HepG2 (cell line): ENCODE measurements around the gene SSPN.

Experiments used
- ETV6 ChIP-seq: sonication (generic); formaldehyde crosslinking; conservative IDR thresholded peaks from 2 replicates; pipeline ENCODE4 v1.4.0; 2020; ENCODE audit warnings: missing genetic modification reagents
- IKZF1 ChIP-seq: fragments of 450-650 bp; IDR thresholded peaks from 2 replicates; pipeline ENCODE4 v1.7.1; 2016
- POLR2A ChIP-seq, 2 experiments: IDR thresholded peaks; 2 replicates each; pipeline ENCODE4 v1.6.1; 2011; ENCODE audit warnings: low read depth in 2 of 2, low read length in 2 of 2, mild to moderate bottlenecking in 1 of 2, moderate library complexity in 1 of 2; ENCODE audit not compliant: insufficient read depth in 1 of 2
- REL ChIP-seq: sonication (generic); formaldehyde crosslinking; conservative IDR thresholded peaks from 2 replicates; pipeline ENCODE4 v1.8.0; 2022; ENCODE audit warnings: mild to moderate bottlenecking, missing genetic modification reagents, moderate library complexity
- RFX1 ChIP-seq: fragments of 450-650 bp; IDR thresholded peaks from 2 replicates; pipeline ENCODE4 v1.6.1; 2017
- RNF2 ChIP-seq: fragments of 450-650 bp; conservative IDR thresholded peaks from 2 replicates; pipeline ENCODE4 v1.6.1; 2016; ENCODE audit warnings: low read depth
- SP1 ChIP-seq, 2 experiments: fragments of 450-650 bp in 1 of 2; sonication (generic) in 1 of 2; formaldehyde crosslinking in 1 of 2; IDR thresholded peaks; 2 replicates each; pipeline versions ENCODE4 v1.4.0 to v1.6.1; 2016 to 2020; ENCODE audit warnings: missing genetic modification reagents in 1 of 2
- ZNF138 ChIP-seq: sonication (generic); formaldehyde crosslinking; IDR thresholded peaks from 2 replicates; pipeline ENCODE4 v1.5.0; 2020; ENCODE audit warnings: mild to moderate bottlenecking, low read depth, missing genetic modification reagents
- TF ChIP-seq, protein P1 (sequence below): IDR thresholded peaks from 2 replicates; pipeline ENCODE4 v1.6.1; 2012; ENCODE audit warnings: inconsistent platforms
- TF ChIP-seq, protein P2 (sequence below), 2 experiments: sonication (generic) in 1 of 2; formaldehyde crosslinking in 1 of 2; IDR thresholded peaks; 2 replicates each; pipeline versions ENCODE4 v1.5.1 to v1.6.1; 2011 to 2020; ENCODE audit warnings: borderline replicate concordance in 1 of 2, low read depth in 1 of 2, low read length in 1 of 2, mild to moderate bottlenecking in 1 of 2, missing genetic modification reagents in 1 of 2, moderate library complexity in 1 of 2
- TF ChIP-seq, protein P3 (sequence below): IDR thresholded peaks from 2 replicates; pipeline ENCODE4 v1.6.1; 2016; ENCODE audit warnings: missing compliant biosample characterization, missing genetic modification reagents, borderline replicate concordance
- TF ChIP-seq, protein P4 (sequence below): sonication (generic); formaldehyde crosslinking; IDR thresholded peaks from 2 replicates; pipeline ENCODE4 v1.5.0; 2020; ENCODE audit warnings: mild to moderate bottlenecking, missing genetic modification reagents, moderate library complexity
- TF ChIP-seq, protein P5 (sequence below): sonication (generic); formaldehyde crosslinking; IDR thresholded peaks from 2 replicates; pipeline ENCODE4 v1.4.0; 2020; ENCODE audit warnings: low read depth, mild to moderate bottlenecking, missing genetic modification reagents

DNA sequence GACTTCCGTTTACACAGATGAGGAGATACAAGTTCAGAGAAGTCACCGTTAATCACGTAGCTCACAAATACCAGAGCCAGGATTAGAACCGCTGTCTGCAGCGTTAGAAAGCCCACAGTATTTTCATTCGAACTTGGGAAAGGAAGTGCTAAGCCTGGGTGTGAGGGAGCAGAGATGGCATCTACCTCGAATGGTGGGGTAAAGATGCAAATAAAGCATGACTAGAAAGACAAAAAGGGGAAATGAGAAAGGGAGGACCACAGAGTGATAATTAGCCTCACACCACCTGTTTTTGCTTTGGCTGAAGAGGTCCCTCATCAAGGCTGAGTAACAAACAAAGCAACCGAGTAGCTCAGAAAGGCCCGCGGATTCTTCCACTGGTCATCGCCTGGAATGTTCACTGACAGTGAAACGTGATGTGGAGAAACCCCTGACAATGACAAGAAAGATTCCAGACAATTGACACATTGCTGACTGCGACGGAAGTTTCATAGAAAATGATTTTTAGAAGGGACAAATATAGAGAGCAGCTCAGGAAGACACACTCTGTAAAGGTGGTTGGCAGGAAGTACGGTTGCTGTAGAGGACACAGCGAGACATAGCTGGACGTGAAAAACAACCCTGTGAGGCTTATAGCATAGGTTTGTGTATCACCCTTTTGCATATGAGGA lies 39.0 kb upstream of the SSPN start:
- TF ChIP-seq RFX1, result no peak
- TF ChIP-seq IKZF1, result no peak
- TF ChIP-seq, protein P1, sequence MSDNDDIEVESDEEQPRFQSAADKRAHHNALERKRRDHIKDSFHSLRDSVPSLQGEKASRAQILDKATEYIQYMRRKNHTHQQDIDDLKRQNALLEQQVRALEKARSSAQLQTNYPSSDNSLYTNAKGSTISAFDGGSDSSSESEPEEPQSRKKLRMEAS, result no peak
- no peak for TF ChIP-seq REL (CRISPR knock-in tag)
- TF ChIP-seq, protein P2, sequence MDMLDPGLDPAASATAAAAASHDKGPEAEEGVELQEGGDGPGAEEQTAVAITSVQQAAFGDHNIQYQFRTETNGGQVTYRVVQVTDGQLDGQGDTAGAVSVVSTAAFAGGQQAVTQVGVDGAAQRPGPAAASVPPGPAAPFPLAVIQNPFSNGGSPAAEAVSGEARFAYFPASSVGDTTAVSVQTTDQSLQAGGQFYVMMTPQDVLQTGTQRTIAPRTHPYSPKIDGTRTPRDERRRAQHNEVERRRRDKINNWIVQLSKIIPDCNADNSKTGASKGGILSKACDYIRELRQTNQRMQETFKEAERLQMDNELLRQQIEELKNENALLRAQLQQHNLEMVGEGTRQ (IDR thresholded peaks at IDR 0.05; ENCODE audit: low read depth, low read length), result no peak
- TF ChIP-seq, protein P2 (CRISPR knock-in tag; IDR thresholded peaks at IDR 0.05; ENCODE audit: borderline replicate concordance), result no peak
- TF ChIP-seq ETV6 (CRISPR knock-in tag), result no peak
- no peak for TF ChIP-seq POLR2A (IDR thresholded peaks at IDR 0.05; ENCODE audit: insufficient read depth in 1 of 2, low read depth in 2 of 2, low read length in 2 of 2)
- no peak for TF ChIP-seq RNF2
- TF ChIP-seq, protein P3, sequence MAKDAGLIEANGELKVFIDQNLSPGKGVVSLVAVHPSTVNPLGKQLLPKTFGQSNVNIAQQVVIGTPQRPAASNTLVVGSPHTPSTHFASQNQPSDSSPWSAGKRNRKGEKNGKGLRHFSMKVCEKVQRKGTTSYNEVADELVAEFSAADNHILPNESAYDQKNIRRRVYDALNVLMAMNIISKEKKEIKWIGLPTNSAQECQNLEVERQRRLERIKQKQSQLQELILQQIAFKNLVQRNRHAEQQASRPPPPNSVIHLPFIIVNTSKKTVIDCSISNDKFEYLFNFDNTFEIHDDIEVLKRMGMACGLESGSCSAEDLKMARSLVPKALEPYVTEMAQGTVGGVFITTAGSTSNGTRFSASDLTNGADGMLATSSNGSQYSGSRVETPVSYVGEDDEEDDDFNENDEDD (CRISPR knock-in tag), result no peak
- no peak for TF ChIP-seq SP1 (IDR thresholded peaks at IDR 0.05)
- no peak for TF ChIP-seq SP1 (CRISPR knock-in tag; IDR thresholded peaks at IDR 0.05)
- TF ChIP-seq, protein P4, sequence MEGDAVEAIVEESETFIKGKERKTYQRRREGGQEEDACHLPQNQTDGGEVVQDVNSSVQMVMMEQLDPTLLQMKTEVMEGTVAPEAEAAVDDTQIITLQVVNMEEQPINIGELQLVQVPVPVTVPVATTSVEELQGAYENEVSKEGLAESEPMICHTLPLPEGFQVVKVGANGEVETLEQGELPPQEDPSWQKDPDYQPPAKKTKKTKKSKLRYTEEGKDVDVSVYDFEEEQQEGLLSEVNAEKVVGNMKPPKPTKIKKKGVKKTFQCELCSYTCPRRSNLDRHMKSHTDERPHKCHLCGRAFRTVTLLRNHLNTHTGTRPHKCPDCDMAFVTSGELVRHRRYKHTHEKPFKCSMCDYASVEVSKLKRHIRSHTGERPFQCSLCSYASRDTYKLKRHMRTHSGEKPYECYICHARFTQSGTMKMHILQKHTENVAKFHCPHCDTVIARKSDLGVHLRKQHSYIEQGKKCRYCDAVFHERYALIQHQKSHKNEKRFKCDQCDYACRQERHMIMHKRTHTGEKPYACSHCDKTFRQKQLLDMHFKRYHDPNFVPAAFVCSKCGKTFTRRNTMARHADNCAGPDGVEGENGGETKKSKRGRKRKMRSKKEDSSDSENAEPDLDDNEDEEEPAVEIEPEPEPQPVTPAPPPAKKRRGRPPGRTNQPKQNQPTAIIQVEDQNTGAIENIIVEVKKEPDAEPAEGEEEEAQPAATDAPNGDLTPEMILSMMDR (CRISPR knock-in tag), result no peak
- TF ChIP-seq, protein P5, sequence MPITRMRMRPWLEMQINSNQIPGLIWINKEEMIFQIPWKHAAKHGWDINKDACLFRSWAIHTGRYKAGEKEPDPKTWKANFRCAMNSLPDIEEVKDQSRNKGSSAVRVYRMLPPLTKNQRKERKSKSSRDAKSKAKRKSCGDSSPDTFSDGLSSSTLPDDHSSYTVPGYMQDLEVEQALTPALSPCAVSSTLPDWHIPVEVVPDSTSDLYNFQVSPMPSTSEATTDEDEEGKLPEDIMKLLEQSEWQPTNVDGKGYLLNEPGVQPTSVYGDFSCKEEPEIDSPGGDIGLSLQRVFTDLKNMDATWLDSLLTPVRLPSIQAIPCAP (CRISPR knock-in tag), result no peak
- no peak for TF ChIP-seq ZNF138
